IPS-18a (cell line): Measurements from ENCODE around the gene AK2.

Source experiments
- H3K27ac ChIP-seq: one replicate; pipeline ENCODE4 v1.5.1; 2013; ENCODE audit warnings: low read length
- H3K27me3 ChIP-seq: one replicate; pipeline ENCODE4 v1.6.1; 2013; ENCODE audit warnings: mild to moderate bottlenecking, low read length; ENCODE audit not compliant: control insufficient read depth, insufficient read depth
- H3K36me3 ChIP-seq: one replicate; pipeline ENCODE4 v1.6.1; 2013; ENCODE audit warnings: low read depth, low read length; ENCODE audit not compliant: control insufficient read depth
- H3K4me1 ChIP-seq: one replicate; pipeline ENCODE4 v1.6.1; 2013; ENCODE audit warnings: low read depth, low read length; ENCODE audit not compliant: control insufficient read depth
- H3K4me3 ChIP-seq: one replicate; pipeline ENCODE4 v1.5.1; 2013; ENCODE audit warnings: low read length
- H3K9ac ChIP-seq: one replicate; pipeline ENCODE4 v1.6.1; 2013; ENCODE audit warnings: mild to moderate bottlenecking, low read length, moderate library complexity
- H3K9me3 ChIP-seq: one replicate; pipeline ENCODE4 v1.6.1; 2013; ENCODE audit warnings: low read depth, low read length; ENCODE audit not compliant: control insufficient read depth

The AK2 gene

GRCh38 chr1:32991819-32992488 lies 44.7 kb downstream of the AK2 start:
- Histone ChIP-seq H3K9ac (no peak overlapping the region), H3K4me3 (no peak overlapping the region), H3K27me3 (no peaks in the 10 kb centered on the region), H3K27ac (no peak overlapping the region), H3K36me3 (no peaks in the 10 kb centered on the region), H3K4me1 (peaks cover 20% of the 10 kb centered on the region), H3K9me3 (no peaks in the 10 kb centered on the region)

- no peaks in the 10 kb centered on the region for H3K9me3 ChIP-seq
- H3K4me3 ChIP-seq, result no peak overlapping the region
- H3K9ac ChIP-seq, result no peak overlapping the region
- H3K4me1 ChIP-seq, result peaks cover 20% of the 10 kb centered on the region
- no peaks in the 10 kb centered on the region for H3K27me3 ChIP-seq
- H3K27ac ChIP-seq, result no peak overlapping the region
- H3K36me3 ChIP-seq, result no peaks in the 10 kb centered on the region
These were observed 45.3 kb downstream of the AK2 start for GRCh38 chr1:32991386-32991785.

- Histone ChIP-seq H3K4me3 (no peak overlapping the region), H3K27me3 (no peaks in the 10 kb centered on the region), H3K9ac (no peak overlapping the region), H3K9me3 (no peaks in the 10 kb centered on the region), H3K4me1 (peaks cover 20% of the 10 kb centered on the region), H3K36me3 (no peaks in the 10 kb centered on the region), H3K27ac (no peak overlapping the region)
These were observed 45.8 kb downstream of the AK2 start for GRCh38 chr1:32990887-32991286.

GRCh38 chr1:32989160-32990050 lies 47.3 kb downstream of the AK2 start:
- H3K9me3 ChIP-seq, result no peaks in the 10 kb centered on the region
- no peaks in the 10 kb centered on the region for H3K27me3 ChIP-seq
- H3K27ac ChIP-seq, result no peak overlapping the region
- H3K9ac ChIP-seq, result no peak overlapping the region
- peaks cover 25% of the 10 kb centered on the region for H3K4me1 ChIP-seq
- H3K4me3 ChIP-seq, result no peak overlapping the region
- H3K36me3 ChIP-seq, result no peaks in the 10 kb centered on the region

- H3K27ac ChIP-seq, result no peak overlapping the region
- H3K9ac ChIP-seq, result no peak overlapping the region
These were observed 48.0 kb downstream of the AK2 start for GRCh38 chr1:32988665-32989064.

GRCh38 chr1:32985226-32985625 lies 51.5 kb downstream of the AK2 start:
- Histone ChIP-seq H3K9ac (no peak overlapping the region), H3K4me3 (no peak overlapping the region), H3K27ac (no peak overlapping the region), H3K27me3 (peaks cover 1% of the 10 kb centered on the region), H3K36me3 (no peaks in the 10 kb centered on the region), H3K9me3 (no peaks in the 10 kb centered on the region), H3K4me1 (peaks cover 18% of the 10 kb centered on the region)

More at GRCh38 chr1:32988665-32989064, 48.0 kb downstream of the AK2 start:
- Histone ChIP-seq H3K27me3 (no peaks in the 10 kb centered on the region), H3K4me1 (peaks cover 25% of the 10 kb centered on the region), H3K36me3 (no peaks in the 10 kb centered on the region), H3K4me3 (no peak overlapping the region), H3K9me3 (no peaks in the 10 kb centered on the region)

- Histone ChIP-seq H3K27ac (peak overlapping the region; percentile 32), H3K4me3 (no peak overlapping the region), H3K27me3 (peaks cover 6% of the 10 kb centered on the region), H3K36me3 (no peaks in the 10 kb centered on the region), H3K4me1 (peaks cover 24% of the 10 kb centered on the region), H3K9ac (no peak overlapping the region), H3K9me3 (no peaks in the 10 kb centered on the region)
These were observed 52.1 kb downstream of the AK2 start for GRCh38 chr1:32984455-32985171.

GRCh38 chr1:32984090-32984454 lies 52.6 kb downstream of the AK2 start:
- no peaks in the 10 kb centered on the region for H3K9me3 ChIP-seq
- no peak overlapping the region for H3K4me3 ChIP-seq
- H3K4me1 ChIP-seq, result peaks cover 19% of the 10 kb centered on the region
- H3K27ac ChIP-seq, result peak overlapping the region; percentile 32
- no peaks in the 10 kb centered on the region for H3K36me3 ChIP-seq
- H3K9ac ChIP-seq, result no peak overlapping the region
- H3K27me3 ChIP-seq, result peaks cover 6% of the 10 kb centered on the region

GRCh38 chr1:32983020-32983419 lies 53.7 kb downstream of the AK2 start:
- H3K4me1 ChIP-seq, result peaks cover 18% of the 10 kb centered on the region
- no peak overlapping the region for H3K4me3 ChIP-seq
- H3K9me3 ChIP-seq, result no peaks in the 10 kb centered on the region
- no peak overlapping the region for H3K27ac ChIP-seq
- H3K9ac ChIP-seq, result no peak overlapping the region
- H3K36me3 ChIP-seq, result no peaks in the 10 kb centered on the region
- H3K27me3 ChIP-seq, result peaks cover 6% of the 10 kb centered on the region

GRCh38 chr1:32981003-32981901 lies 55.4 kb downstream of the AK2 start:
- no peak overlapping the region for H3K27ac ChIP-seq
- H3K9ac ChIP-seq, result no peak overlapping the region
- no peaks in the 10 kb centered on the region for H3K36me3 ChIP-seq
- H3K27me3 ChIP-seq, result peaks cover 6% of the 10 kb centered on the region
- H3K9me3 ChIP-seq, result no peaks in the 10 kb centered on the region
- no peak overlapping the region for H3K4me3 ChIP-seq
- H3K4me1 ChIP-seq, result peaks cover 18% of the 10 kb centered on the region

- Histone ChIP-seq H3K4me1 (peaks cover 18% of the 10 kb centered on the region), H3K36me3 (no peaks in the 10 kb centered on the region), H3K9ac (no peak overlapping the region), H3K9me3 (no peaks in the 10 kb centered on the region), H3K4me3 (no peak overlapping the region), H3K27ac (no peak overlapping the region), H3K27me3 (peaks cover 6% of the 10 kb centered on the region)
These were observed 56.6 kb downstream of the AK2 start for GRCh38 chr1:32980080-32980479.
